Brain microvascular endothelial cell (primary cell): Measurements from ENCODE around the gene CXCL1.
A peak's percentile ranks its signal among the peaks of the same experiment; 100 is the strongest.

Experiments
- DNase-seq: peaks from one replicate; pipeline ENCODE4 v3.0.0-alpha.2; 2020
- H3K27ac ChIP-seq: fragments of 250-450 bp; sonication (Bioruptor Pico); 2 replicates; pipeline ENCODE4 v1.5.1; 2020; ENCODE audit warnings: mild to moderate bottlenecking, moderate library complexity
- H3K27me3 ChIP-seq: fragments of 250-450 bp; sonication (Bioruptor Pico); replicated peaks from 2 replicates; pipeline ENCODE4 v1.5.1; 2020; ENCODE audit warnings: mild to moderate bottlenecking
- H3K36me3 ChIP-seq: fragments of 250-450 bp; sonication (Bioruptor Pico); replicated peaks from 2 replicates; pipeline ENCODE4 v1.5.1; 2020; ENCODE audit warnings: mild to moderate bottlenecking
- H3K4me3 ChIP-seq: 2 replicates; pipeline ENCODE4 v1.5.1; 2011; ENCODE audit warnings: low read depth, mild to moderate bottlenecking, control low read depth, low read length, moderate library complexity
- CTCF ChIP-seq: IDR thresholded peaks from 2 replicates; pipeline ENCODE4 v1.5.1; 2011; ENCODE audit warnings: low read depth, mild to moderate bottlenecking, moderate library complexity, low read length, control low read depth, inconsistent platforms; ENCODE audit errors: missing control alignments
- in situ Hi-C: cut with HindIII; loops from 2 replicates; pipeline ENCODE4 v1.10.0; 2017; ENCODE audit warnings: low sequenced_read_pairs, low pct_ligation_motif_present

The CXCL1 gene

GRCh38 chr4:73839715-73840114 is 29.5 kb upstream of the CXCL1 start:
- Histone ChIP-seq H3K27me3 (no peaks in the 10 kb centered on the region), H3K27ac (no peak overlapping the region), H3K4me3 (no peak overlapping the region), H3K36me3 (no peaks in the 10 kb centered on the region)
- DNase-seq, result no peak
- in situ Hi-C loops, result no loop called here
- no peak for TF ChIP-seq CTCF

GRCh38 chr4:73841243-73841925 is 27.8 kb upstream of the CXCL1 start:
- H3K4me3 ChIP-seq, result no peak overlapping the region
- H3K36me3 ChIP-seq, result no peaks in the 10 kb centered on the region
- H3K27me3 ChIP-seq, result no peaks in the 10 kb centered on the region
- no peak overlapping the region for H3K27ac ChIP-seq
- DNase-seq, result no peak
- no peak for TF ChIP-seq CTCF
- in situ Hi-C loops, result no loop called here

- TF ChIP-seq CTCF, result no peak
- in situ Hi-C loops, result no loop called here
- Histone ChIP-seq H3K4me3 (no peak overlapping the region), H3K27me3 (no peaks in the 10 kb centered on the region), H3K36me3 (no peaks in the 10 kb centered on the region), H3K27ac (no peak overlapping the region)
- no peak for DNase-seq
Measured at GRCh38 chr4:73842696-73843095, 26.5 kb upstream of the CXCL1 start.

GRCh38 chr4:73843369-73843768 is 25.8 kb upstream of the CXCL1 start:
- Histone ChIP-seq H3K27ac (no peak overlapping the region), H3K4me3 (no peak overlapping the region), H3K27me3 (no peaks in the 10 kb centered on the region), H3K36me3 (no peaks in the 10 kb centered on the region)
- TF ChIP-seq CTCF, result no peak
- DNase-seq, result no peak
- in situ Hi-C loops, result no loop called here

GRCh38 chr4:73844345-73844744 is 24.8 kb upstream of the CXCL1 start:
- H3K27ac ChIP-seq, result no peak overlapping the region
- no peak for TF ChIP-seq CTCF
- H3K36me3 ChIP-seq, result no peaks in the 10 kb centered on the region
- DNase-seq, result peak; percentile 55
- no peaks in the 10 kb centered on the region for H3K27me3 ChIP-seq
- in situ Hi-C loops, result no loop called here
- no peak overlapping the region for H3K4me3 ChIP-seq

- no peak for DNase-seq
- Histone ChIP-seq H3K4me3 (no peak overlapping the region), H3K27ac (no peak overlapping the region), H3K36me3 (no peaks in the 10 kb centered on the region), H3K27me3 (no peaks in the 10 kb centered on the region)
- TF ChIP-seq CTCF, result no peak
- in situ Hi-C loops, result no loop called here
Measured at GRCh38 chr4:73844806-73845205, 24.4 kb upstream of the CXCL1 start.
